B cell (primary cell): Measurements from ENCODE around the gene HOXB3. TPM values are rescaled to one million over a fixed set of nuclear protein-coding genes. Genes with fewer than 3 reads are reported as not detected.

Experiments used
- ATAC-seq: fragments of 200-7000 bp; cut with Tn5 transposase; one replicate; pipeline ENCODE4 v1.10.0; 2021; ENCODE audit warnings: low read depth, mild to moderate bottlenecking, moderate number of reproducible peaks, moderate library complexity
- CTCF ChIA-PET: fragments of 350-600 bp; sonication (Branson Sonifier 250); formaldehyde crosslinking; loops from one replicate; lab custom pipeline; 2021; ENCODE audit warnings: antibody characterized with exemption, inconsistent platforms; lab: Charles Lee
- POLR2A ChIA-PET: fragments of 350-600 bp; sonication (Branson Sonifier 250); formaldehyde crosslinking; loops from one replicate; lab custom pipeline; 2021; ENCODE audit warnings: antibody characterized with exemption; lab: Charles Lee
- DNase-seq: peaks from one replicate; pipeline ENCODE4 v3.0.0; 2013
- H2AFZ ChIP-seq: 2 replicates; pipeline ENCODE4 v1.6.1; 2012; ENCODE audit warnings: mild to moderate bottlenecking, low read depth, low read length; ENCODE audit not compliant: insufficient read depth, poor library complexity, severe bottlenecking
- H3K27ac ChIP-seq, 2 donors: 1 replicate in 1 of 2; 2 replicates in 1 of 2; pipeline ENCODE4 v1.5.1; 2012 to 2013; ENCODE audit warnings: low read length in 2 of 2, mild to moderate bottlenecking in 2 of 2, moderate library complexity in 1 of 2
- H3K27me3 ChIP-seq, 4 experiments: fragments of 200-600 bp in 1 of 4; sonication (generic) in 1 of 4; replicated peaks in 1 of 4; 1 replicate in 2 of 4; 2 replicates in 2 of 4; pipeline versions ENCODE4 v1.6.1 to v1.7.0; 2013 to 2016; ENCODE audit warnings: low read length in 3 of 4, mild to moderate bottlenecking in 2 of 4, mixed read lengths in 1 of 4, moderate library complexity in 1 of 4; ENCODE audit not compliant: insufficient read depth in 4 of 4, control insufficient read depth in 3 of 4; ENCODE audit errors: control extremely low read depth in 1 of 4
- H3K36me3 ChIP-seq, 2 experiments: replicated peaks in 1 of 2; 1 replicate in 1 of 2; 2 replicates in 1 of 2; pipeline versions ENCODE4 v1.6.1 to v1.7.1; 2013; ENCODE audit warnings: low read length in 1 of 2; ENCODE audit not compliant: insufficient read depth in 2 of 2, control insufficient read depth in 1 of 2; ENCODE audit errors: control extremely low read depth in 1 of 2, extremely low read depth in 1 of 2
- H3K4me1 ChIP-seq, 2 donors: fragments of 200-600 bp in 1 of 2; sonication (generic) in 1 of 2; 1 replicate in 1 of 2; 2 replicates in 1 of 2; pipeline versions ENCODE4 v1.5.1 to v1.6.1; 2013 to 2017; ENCODE audit warnings: low read length in 2 of 2; ENCODE audit not compliant: control insufficient read depth in 2 of 2, insufficient read depth in 2 of 2
- H3K4me2 ChIP-seq: replicated peaks from 2 replicates; pipeline ENCODE3; 2012; ENCODE audit warnings: mild to moderate bottlenecking, low read depth, low read length; ENCODE audit not compliant: poor library complexity, severe bottlenecking
- H3K4me3 ChIP-seq, 5 experiments: fragments of 200-600 bp in 1 of 5; sonication (generic) in 1 of 5; 1 replicate in 3 of 5; 2 replicates in 2 of 5; pipeline versions ENCODE4 v1.5.1 to v1.7.0; 2011 to 2016; ENCODE audit warnings: low read length in 4 of 5, mild to moderate bottlenecking in 4 of 5, low read depth in 2 of 5, control low read depth in 1 of 5, moderate library complexity in 1 of 5; ENCODE audit not compliant: insufficient read depth in 1 of 5; ENCODE audit errors: control extremely low read depth in 1 of 5, extremely low read depth in 1 of 5
- H3K79me2 ChIP-seq: fragments of 200-600 bp; sonication (generic); one replicate; pipeline ENCODE4 v1.6.0; 2016; ENCODE audit warnings: low read length; ENCODE audit not compliant: control insufficient read depth, insufficient read depth
- H3K9ac ChIP-seq: fragments of 200-600 bp; sonication (generic); 2 replicates; pipeline ENCODE4 v1.6.1; 2017; ENCODE audit warnings: mild to moderate bottlenecking, low read length, moderate library complexity
- H3K9me3 ChIP-seq, 3 donors: one replicate each; pipeline versions ENCODE4 v1.6.1 to v1.7.1; 2013; ENCODE audit warnings: low read length in 2 of 3; ENCODE audit not compliant: control insufficient read depth in 2 of 3, insufficient read depth in 1 of 3; ENCODE audit errors: control extremely low read depth in 1 of 3
- H4K20me1 ChIP-seq: 2 replicates; pipeline ENCODE4 v1.6.0; 2012; ENCODE audit warnings: mild to moderate bottlenecking, low read length; ENCODE audit not compliant: insufficient read depth, control insufficient read depth, poor library complexity, severe bottlenecking
- H3K27ac Mint-ChIP-seq: one replicate; pipeline ENCODE4 v1.8.0; 2021; ENCODE audit warnings: mixed read lengths
- H3K27me3 Mint-ChIP-seq: one replicate; pipeline ENCODE4 v1.8.0; 2021; ENCODE audit warnings: mixed read lengths
- H3K4me1 Mint-ChIP-seq: one replicate; pipeline ENCODE4 v1.8.0; 2021; ENCODE audit warnings: mixed read lengths
- H3K4me3 Mint-ChIP-seq: one replicate; pipeline ENCODE4 v1.8.0; 2021; ENCODE audit warnings: mixed read lengths
- H3K9me3 Mint-ChIP-seq: one replicate; pipeline ENCODE4 v1.8.0; 2022; ENCODE audit warnings: mixed read lengths; ENCODE audit not compliant: insufficient read depth
- EZH2 ChIP-seq: IDR thresholded peaks from 2 replicates; pipeline ENCODE4 v1.6.1; 2012; ENCODE audit warnings: borderline replicate concordance, low read depth, mild to moderate bottlenecking, moderate library complexity, low read length; ENCODE audit not compliant: insufficient read depth, poor library complexity, severe bottlenecking
- WGBS: methylation state at CpG from one replicate; pipeline ENCODE4 v1.1.5; 2013; ENCODE audit warnings: missing lambda C conversion rate; ENCODE audit not compliant: insufficient coverage; 5-methylcytosine and 5-hydroxymethylcytosine counted together
- intact Hi-C: fragments of 100-400 bp; cut with micrococcal nuclease; formaldehyde crosslinking; loops from one replicate; pipeline ENCODE4 v1.10.0; 2022
- polyA plus RNA-seq: library from polyadenylated mRNA; depleted of rRNA; stranded (reverse); fragments of >200 nt; gene quantifications from 2 replicates; pipeline ENCODE4 v1.2.3, GENCODE V29; 2012
- total RNA-seq, 2 donors: library from RNA; stranded (reverse); fragments of 120-200 nt in 1 of 2; gene quantifications; 1 replicate in 1 of 2; 2 replicates in 1 of 2; pipeline versions ENCODE4 v1.2.3 to v1.2.4, GENCODE V29; 2013 to 2022
- TF ChIP-seq, protein P1 (sequence below): fragments of 200-600 bp; IDR thresholded peaks from one replicate; pipeline ENCODE4 v1.8.0; 2022; ENCODE audit warnings: antibody characterized with exemption, mild to moderate bottlenecking

The HOXB3 gene
- total and polyA plus RNA-seq, 2 donors (not counting 1 experiment from before 2014, with no cell fraction given) = 3.0 to 4.0 TPM

DNA sequence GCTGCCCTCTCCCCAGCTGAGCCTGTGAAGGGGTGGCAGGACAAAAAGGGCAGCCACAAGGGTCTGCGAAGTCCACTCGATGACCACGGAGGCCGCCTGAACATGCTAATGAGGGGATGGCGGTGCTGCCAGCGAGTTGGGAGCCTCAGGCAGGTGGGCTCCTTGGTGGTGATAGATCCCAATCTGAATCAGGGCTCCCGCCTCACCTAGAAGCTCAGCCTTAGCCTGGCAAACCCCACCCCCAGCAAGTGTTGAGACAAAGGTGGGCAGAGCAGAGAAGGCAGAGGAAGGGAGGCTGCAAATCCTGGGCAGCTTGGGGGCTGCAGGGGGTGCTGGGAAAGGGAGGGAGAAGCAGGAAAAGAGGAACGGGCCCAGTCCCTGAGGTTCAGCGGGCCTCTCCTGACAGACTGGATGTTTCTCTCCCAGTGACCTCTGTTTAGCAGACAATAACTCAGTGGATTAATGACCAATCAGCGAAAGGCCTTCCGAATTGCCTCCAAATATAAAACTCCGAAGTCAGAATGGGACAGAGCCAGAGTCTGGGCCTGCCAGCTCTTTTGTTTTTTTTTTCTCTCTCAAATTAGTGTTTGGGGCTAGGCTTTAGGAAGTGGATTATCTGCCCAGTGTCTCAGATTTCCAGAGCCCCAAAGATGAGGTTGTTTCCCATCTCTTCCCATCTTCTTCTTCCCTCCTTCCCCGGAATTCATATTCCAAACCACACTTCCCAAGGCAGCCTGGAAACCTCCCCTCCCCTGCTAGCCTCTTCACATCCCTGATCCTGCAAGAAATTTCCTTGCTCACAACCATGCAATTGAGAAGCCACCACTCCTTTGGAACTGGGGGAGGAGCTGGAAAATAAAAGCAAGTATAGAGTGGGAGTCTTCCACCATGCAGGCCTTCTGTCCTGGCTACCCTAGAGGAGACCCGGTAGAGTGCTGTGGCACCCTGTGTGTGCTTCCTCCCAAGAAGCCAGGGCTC, 29.9 kb downstream of the HOXB3 start:
- H3K9me3 ChIP-seq = no peaks in the 10 kb centered on the region
- Mint-ChIP-seq H3K27me3 (peaks cover 36% of the 10 kb centered on the region), H3K9me3 (no peaks in the 10 kb centered on the region), H3K4me3 (no peak overlapping the region), H3K27ac (no peak overlapping the region), H3K4me1 (peaks cover 8% of the 10 kb centered on the region)
- DNase-seq (no peak), ATAC-seq (no peak)
- H3K4me3 ChIP-seq = no peak overlapping the region
- WGBS = 89% methylated on average over 9 of the region's 14 CpGs
- no peak overlapping the region for H3K9ac ChIP-seq
- H3K4me1 ChIP-seq = peaks cover 0 to 4% of the 10 kb centered on the region in 2 donors
- ChIA-PET POLR2A (no interaction called here), CTCF (no interaction called here)
- peaks cover 0 to 41% (median 12%) of the 10 kb centered on the region in 4 experiments for H3K27me3 ChIP-seq
- H3K79me2 ChIP-seq = no peaks in the 10 kb centered on the region
- no peak overlapping the region for H3K27ac ChIP-seq
- intact Hi-C loops = no loop called here
- TF ChIP-seq, protein P1, sequence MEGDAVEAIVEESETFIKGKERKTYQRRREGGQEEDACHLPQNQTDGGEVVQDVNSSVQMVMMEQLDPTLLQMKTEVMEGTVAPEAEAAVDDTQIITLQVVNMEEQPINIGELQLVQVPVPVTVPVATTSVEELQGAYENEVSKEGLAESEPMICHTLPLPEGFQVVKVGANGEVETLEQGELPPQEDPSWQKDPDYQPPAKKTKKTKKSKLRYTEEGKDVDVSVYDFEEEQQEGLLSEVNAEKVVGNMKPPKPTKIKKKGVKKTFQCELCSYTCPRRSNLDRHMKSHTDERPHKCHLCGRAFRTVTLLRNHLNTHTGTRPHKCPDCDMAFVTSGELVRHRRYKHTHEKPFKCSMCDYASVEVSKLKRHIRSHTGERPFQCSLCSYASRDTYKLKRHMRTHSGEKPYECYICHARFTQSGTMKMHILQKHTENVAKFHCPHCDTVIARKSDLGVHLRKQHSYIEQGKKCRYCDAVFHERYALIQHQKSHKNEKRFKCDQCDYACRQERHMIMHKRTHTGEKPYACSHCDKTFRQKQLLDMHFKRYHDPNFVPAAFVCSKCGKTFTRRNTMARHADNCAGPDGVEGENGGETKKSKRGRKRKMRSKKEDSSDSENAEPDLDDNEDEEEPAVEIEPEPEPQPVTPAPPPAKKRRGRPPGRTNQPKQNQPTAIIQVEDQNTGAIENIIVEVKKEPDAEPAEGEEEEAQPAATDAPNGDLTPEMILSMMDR = no peak
- TF ChIP-seq EZH2 = no peak
- H2AFZ ChIP-seq = no peak overlapping the region
- H3K36me3 ChIP-seq = no peaks in the 10 kb centered on the region
- no peaks in the 10 kb centered on the region for H4K20me1 ChIP-seq
- no peak overlapping the region for H3K4me2 ChIP-seq
